Right ventricle myocardium superior (tissue), 1 donor: ENCODE data around the gene FXYD5. TPM values are rescaled to one million over a fixed set of nuclear protein-coding genes. Genes with fewer than 3 reads are reported as not detected.

ENCODE experiments used
- ATAC-seq: fragments of 200-7000 bp; cut with Tn5 transposase; one replicate; pipeline ENCODE4 v1.9.1; 2020; ENCODE audit warnings: mild to moderate bottlenecking; ENCODE audit not compliant: poor library complexity
- DNase-seq: peaks from one replicate; pipeline ENCODE4 v3.0.0-alpha.2; 2020
- intact Hi-C: fragments of 100-400 bp; cut with DNase I; formaldehyde crosslinking; loops from one replicate; pipeline ENCODE4 v1.11.2; 2022
- total RNA-seq: library from RNA; stranded (reverse); fragmentation: NEBNext Ultra II Directional; extraction: Animal tissue kit (Norgen Biotek cat#: 25700); gene quantifications from one replicate; pipeline ENCODE4 v1.2.1, GENCODE V29; 2021
- donor health status: DM: no; HTN: yes; CAD: no; lungs with severe emphysema.

The FXYD5 gene
- total RNA-seq, 1 donor from 2014 or later: 20.9 TPM

GRCh38 chr19:35166100-35167063 is 11.8 kb downstream of the FXYD5 start:
- intact Hi-C loops: no loop called here
- DNase-seq (no peak), ATAC-seq (no peak)

- ATAC-seq: no peak
- intact Hi-C loops: no loop called here
- no peak for DNase-seq
These were observed 12.9 kb downstream of the FXYD5 start for GRCh38 chr19:35167251-35168119.

DNA sequence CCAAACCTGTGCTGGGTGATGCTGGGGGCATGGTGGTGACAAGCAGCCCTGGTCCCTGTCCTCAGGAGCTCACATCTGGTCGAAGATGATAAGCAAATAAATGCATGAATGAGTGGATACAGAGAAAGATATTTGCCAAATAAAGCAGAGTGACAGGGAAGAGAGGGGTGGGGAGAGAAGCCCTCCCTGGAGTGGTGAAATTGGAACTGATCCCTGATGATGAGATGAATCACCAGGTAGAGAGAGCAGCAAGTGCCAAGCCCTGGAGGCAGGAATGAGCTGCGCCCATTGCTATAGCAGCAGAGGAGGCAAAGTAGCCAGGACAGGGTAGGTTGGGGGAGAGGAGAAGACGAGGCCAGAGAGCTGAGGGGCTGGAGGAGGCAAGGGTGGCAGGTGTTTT is 13.7 kb downstream of the FXYD5 start:
- DNase-seq: no peak
- ATAC-seq: no peak
- intact Hi-C loops: no loop called here

GRCh38 chr19:35169221-35169995 is 14.9 kb downstream of the FXYD5 start:
- intact Hi-C loops: no loop called here
- ATAC-seq: no peak
- DNase-seq: no peak

DNA sequence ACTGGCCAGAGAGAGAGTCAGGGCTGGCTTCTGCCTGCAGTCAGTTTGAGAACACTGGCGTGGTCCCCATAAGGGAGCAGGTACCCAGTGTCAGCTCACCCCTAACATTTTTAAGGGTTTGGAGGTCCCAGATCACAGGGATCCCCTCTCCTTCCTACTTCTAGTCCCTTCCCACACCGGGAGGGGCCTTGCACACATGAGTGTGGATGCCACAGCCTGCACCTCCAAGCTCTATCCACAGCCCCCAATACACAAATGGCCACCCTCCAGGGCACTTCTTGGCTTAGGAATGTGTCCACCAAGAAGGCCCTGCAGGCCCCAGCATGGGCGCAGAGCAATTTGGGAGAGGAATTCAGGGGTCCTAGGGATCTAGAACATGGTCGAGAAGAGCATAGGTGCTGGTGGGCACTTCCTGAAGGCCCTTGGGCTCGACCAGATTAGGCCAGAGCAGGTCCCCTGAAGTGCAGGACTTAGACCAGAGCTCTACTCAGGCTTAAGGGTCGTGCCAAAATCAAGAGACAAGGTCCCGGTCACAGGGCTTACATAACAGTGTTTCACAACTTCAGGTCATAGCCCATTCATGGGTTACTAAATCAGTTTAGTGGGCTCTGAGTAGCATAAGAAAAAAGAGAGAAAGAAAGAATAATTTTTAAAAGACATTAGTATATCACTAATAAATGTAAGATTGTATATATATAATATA is 16.0 kb downstream of the FXYD5 start:
- no peak for DNase-seq
- ATAC-seq: peak; percentile 55
- intact Hi-C loops: no loop called here

DNA sequence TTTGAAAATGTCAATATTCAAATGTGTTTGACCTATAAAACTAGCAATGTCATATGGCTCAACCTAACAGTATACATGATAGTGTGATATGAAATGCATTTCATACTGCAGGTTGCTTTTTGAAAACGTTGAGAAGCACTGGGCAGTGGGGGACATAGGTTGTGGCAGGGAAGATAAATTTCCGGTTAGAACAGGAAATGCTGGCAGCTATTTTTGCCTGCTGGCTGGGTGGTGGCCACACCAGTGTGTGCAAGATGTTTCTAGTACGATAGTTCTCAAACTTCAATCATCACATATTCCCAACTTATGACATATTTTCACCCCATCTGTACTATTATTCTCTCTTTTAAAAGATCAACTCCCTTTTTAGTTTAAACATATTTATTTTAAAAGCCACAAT is 17.2 kb downstream of the FXYD5 start:
- no peak for DNase-seq
- no peak for ATAC-seq
- intact Hi-C loops: no loop called here

DNA sequence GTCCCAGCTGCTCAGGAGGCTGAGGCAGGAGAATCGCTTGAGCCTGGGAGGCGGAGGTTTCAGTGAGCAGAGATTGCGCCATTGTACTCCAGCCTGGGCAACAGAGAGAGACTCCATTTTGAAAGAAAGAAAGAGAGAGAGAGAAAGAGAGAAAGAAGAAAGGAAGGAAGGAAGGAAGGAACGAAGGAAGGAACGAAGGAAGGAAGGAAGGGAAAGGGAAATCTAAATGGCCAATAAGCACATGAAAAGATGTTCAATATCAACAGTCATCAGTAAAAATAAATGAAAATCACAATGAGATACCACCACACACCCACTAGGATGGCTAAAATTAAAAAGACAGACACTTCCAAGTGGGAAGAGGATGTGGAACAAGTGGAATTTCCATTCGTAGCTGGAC is 19.7 kb downstream of the FXYD5 start:
- DNase-seq: no peak
- intact Hi-C loops: no loop called here
- ATAC-seq: no peak

GRCh38 chr19:35176181-35176570 is 21.6 kb downstream of the FXYD5 start:
- ATAC-seq: no peak
- DNase-seq: no peak
- intact Hi-C loops: no loop called here

DNA sequence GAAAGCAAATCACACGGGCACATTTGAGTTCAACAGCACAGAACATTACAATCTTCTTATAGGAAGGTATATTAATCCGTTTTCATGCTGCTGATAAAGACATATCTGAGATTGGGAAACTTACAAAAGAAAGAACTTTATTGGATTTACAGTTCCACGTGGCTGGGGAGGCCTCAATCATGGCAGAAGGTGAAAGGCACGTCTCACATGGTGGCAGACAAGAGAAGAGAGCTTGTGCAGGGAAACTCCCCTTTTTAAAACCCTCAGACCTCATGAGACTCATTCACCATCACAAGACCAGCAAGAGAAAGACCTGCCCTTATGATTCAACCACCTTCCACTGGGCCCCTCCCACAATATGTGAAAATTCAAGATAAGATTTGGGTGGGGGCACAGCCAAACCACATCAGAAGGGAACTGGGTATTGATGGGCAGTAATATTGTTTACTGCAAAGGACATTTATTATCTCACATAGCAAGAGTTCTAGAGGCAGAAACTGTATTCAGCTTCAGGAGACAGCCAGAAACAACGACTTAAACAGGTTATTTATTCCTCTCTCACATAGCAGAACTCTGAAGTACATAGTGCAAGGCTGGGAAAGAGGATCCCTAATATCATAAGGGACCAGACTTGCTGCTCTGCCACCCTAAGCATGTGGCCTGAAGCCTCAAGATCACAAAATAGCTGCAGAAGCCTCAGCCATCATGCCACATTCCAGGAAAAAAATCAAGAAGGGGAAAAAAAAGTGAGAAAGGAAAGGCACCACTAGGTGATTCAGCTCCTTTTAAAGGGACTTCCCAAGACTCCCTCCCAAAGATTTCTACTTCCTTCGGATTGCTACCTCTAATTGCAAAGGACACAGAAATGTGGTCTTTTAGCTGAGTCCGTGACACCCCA is 23.1 kb downstream of the FXYD5 start:
- no peak for DNase-seq
- ATAC-seq: no peak
- intact Hi-C loops: no loop called here

- intact Hi-C loops: no loop called here
- ATAC-seq: no peak
- DNase-seq: no peak
These were observed 24.2 kb downstream of the FXYD5 start for GRCh38 chr19:35178701-35179100.

DNA sequence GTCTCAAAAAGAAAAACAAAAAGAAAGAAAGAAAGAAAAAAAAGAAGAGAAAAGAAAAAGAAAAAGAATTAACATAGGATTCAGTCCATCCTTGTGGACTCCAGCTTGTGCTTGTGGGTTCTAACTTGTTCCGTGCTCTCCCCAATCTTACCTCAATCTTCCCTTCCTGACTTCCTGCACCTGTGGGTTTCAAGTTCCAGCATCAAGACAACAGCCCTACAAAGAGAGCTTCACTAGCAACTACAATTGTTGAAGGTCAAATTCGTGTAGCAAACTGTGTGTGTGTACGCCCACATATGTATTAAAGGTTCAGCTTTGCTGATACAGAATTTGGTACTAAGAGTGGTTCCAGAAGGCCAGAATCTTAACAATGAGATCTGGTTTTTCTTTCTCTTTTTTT is 25.3 kb downstream of the FXYD5 start:
- intact Hi-C loops: no loop called here
- ATAC-seq: no peak
- no peak for DNase-seq

GRCh38 chr19:35181387-35181786 is 26.9 kb downstream of the FXYD5 start:
- intact Hi-C loops: no loop called here
- DNase-seq (no peak), ATAC-seq (no peak)

DNA sequence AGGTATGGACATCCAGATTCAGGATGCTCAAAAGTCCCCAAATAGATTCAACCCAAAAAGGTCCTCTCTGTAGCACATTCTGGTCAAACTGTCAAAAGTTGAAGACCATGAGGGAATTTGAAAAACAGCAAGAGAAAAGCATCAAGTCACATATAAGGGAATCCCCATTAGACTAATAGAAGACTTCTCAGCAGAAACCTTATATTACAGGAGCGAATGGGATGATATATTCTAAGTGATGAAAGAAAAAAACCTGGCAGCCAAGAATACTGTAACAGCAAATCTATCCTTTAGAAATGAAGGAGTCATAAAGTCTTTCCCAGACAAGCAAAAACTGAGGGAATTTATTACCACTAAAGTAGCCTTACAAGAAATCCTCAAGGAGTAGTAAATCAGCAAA is 29.7 kb downstream of the FXYD5 start:
- ATAC-seq (no peak), DNase-seq (no peak)
- intact Hi-C loops: no loop called here

GRCh38 chr19:35184884-35185283 is 30.3 kb downstream of the FXYD5 start:
- no peak for ATAC-seq
- intact Hi-C loops: no loop called here
- no peak for DNase-seq

DNA sequence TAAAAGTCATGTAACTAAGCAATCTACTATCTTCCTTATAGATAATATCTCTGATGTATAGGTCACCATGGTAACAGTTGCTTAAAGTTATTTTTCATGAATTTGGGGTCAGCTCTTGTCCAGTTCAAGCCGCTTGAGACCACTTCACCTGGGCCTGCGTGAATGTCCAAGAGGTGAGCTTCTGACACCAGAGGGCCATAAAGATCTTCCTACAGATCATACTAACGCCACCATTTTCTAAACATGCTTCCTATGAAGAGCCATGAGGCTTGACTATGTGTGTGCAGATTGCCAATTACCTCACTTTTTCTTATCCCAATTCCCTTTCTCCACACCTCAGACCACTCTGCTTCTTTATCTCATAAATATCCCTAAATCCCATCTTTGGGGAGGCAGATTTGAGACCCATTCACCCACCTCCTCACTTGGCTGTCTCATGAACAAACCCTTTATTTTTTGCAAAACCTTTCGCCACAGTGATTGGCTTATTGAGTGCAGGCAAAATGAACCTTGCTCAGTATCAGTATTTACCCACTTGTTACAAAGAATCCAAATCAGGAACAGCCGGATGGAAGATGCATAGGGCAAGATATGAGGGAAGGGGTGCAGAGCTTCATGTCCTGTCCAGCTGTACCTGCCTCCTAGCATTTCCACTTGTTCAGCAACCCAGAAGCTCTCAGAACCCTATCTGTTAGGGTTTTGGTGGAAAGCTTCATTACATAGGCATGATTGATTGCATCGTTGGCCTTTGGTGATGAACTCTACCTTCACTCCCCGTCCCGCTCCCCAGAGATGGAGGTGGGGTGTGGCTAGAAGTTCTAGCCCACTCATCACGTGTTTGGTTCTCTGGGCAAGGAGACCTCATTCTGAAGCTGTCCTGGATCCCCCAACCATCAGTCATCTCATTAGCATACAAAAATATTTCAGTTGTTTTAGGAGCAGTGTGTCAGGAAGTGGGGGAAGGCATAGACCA is 39.8 kb downstream of the FXYD5 start:
- DNase-seq (no peak), ATAC-seq (no peak)
- intact Hi-C loops: no loop called here

GRCh38 chr19:35195830-35196229 is 41.3 kb downstream of the FXYD5 start:
- no peak for ATAC-seq

More at GRCh38 chr19:35195830-35196229, 41.3 kb downstream of the FXYD5 start:
- intact Hi-C loops: no loop called here
- DNase-seq: no peak
